Measurements from ENCODE around the gene MAD1L1.
"Not testable (repeated sequence)": the region's sequence is repeated elsewhere in the genome, so short reads cannot be mapped to it uniquely, and the experiment has no call there.

Gene MAD1L1

DNA sequence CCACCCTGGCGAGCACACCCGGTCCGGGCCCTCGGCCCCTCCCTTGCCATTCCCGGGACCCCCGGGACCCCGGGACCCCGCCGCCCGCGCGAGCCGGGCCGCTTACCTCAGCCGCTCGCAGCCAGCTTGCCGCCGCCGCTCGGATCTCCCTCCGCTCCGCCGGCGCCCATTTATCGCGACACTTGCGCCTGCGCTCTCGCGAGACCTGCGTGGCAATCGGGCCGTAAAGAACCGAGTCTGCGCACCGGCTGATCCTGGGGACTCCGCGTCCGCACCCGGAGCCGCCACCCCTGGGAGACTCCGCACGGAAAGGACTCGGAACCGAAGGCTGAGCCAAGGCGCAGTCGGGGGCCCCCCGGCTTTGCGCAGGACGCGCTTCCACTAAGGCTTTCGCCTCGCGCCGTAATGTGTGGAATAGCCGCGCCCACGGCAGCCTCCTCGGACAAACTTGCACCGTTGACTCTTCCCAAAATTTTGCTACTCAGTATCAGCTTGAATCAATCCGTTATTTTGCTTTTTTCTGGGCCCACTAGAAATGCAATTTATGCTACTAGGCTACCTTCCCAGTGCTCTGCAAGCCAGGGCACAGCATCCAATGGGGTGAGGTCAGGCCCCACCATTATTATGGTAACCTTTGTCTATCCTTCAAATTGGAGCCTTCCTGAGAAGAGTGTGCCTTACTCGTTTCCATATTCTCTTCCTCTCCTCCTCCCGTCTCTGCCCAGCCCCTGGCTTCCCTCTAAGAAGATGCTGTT, at the start of gene MAD1L1:
Gene MAD1L1, minus strand, starts transcription at position 180 of the 755 bp plus-strand sequence. CDS start 2,812 bp downstream, outside the sequence.
- DNase-seq: peak; percentile 48 to 82 (median 71)

- DNase-seq: no peak
Measured at GRCh38 chr7:2282185-2282751, 49.5 kb upstream of the MAD1L1 start.

DNA sequence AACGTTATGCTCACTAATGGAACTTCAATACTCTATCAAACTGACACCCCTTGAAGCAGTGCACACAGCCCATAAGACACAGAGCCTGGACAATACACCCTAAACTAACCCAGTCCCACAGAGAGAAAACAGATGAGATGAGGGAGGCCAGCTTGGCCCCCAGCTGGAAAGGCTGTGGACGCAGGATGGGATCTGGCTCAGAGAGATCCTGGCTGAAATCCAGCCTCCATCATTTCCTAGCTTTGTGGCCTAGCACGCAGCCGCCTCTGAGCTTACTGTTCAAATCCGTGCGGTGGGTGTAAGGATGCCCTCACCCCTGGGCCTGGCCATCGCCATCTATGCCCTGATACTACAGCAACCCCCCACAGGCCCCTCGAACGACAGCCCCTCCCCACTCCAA, 48.8 kb upstream of the MAD1L1 start:
- DNase-seq: no peak

GRCh38 chr7:2280424-2280823, 47.7 kb upstream of the MAD1L1 start:
- DNase-seq: no peak

DNA sequence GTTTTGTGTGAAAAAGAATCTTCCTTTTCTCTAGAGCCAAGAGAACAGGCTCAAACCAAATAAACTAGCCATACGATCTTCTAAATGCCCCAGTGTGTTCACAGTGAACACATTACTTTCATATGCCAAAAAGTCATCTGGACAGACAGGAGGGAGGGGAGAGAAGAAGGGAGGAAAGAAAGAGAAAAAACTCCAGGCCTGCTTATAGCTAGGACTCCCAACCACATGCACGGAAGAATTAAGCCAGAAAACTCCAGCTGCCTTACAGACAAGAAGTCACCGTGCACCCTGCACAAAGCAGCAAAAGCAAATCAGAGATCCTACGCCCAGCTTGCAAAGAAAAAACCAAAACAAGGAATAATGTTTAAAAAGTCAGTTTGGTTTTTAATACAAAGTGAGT, 47.2 kb upstream of the MAD1L1 start:
- no peak for DNase-seq

- DNase-seq: no peak
Measured at GRCh38 chr7:2278026-2278425, 45.3 kb upstream of the MAD1L1 start.

DNA sequence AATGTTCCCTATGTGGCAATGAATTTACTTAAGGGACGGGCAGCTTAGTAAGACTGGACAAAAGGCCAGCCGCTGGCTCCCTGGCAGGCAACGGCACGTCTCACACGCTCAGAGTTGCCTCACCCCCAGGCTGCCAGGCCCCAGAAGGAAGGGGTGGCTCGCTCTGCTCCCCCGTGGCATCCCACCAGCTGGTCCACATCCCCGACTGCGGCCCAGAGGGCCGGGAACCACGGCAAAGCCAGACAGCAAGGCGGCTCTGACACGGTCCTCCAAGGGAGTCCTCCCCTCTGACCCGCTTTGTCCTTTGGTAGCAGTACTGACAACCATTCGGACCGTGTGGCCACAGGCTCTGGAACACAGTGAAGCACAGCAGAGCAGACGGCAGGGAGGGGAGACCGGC, 43.4 kb upstream of the MAD1L1 start:
- DNase-seq: no peak

DNA sequence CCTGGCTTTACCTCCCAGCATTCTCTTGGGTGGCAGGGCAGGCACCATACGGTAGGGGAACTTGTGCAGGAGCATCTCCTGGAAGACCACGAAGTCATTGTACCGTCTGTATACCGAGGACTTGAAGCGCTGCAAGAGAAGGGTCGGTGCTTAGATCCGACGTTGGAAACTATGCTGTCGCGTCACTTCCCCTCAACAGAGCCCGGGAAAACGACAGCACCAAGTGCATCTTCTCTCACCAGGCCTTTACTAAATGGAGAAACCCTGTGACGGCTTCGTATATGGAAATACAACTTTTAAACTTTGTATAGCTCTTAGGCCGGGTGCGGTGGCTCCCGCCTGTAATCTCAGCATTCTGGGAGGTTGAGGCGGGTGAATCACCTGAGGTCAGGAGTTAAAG, 42.4 kb upstream of the MAD1L1 start:
- no peak for DNase-seq

GRCh38 chr7:2274666-2275065, 41.9 kb upstream of the MAD1L1 start:
- DNase-seq: no peak

GRCh38 chr7:2273866-2274265, 41.1 kb upstream of the MAD1L1 start:
- no peak for DNase-seq

DNA sequence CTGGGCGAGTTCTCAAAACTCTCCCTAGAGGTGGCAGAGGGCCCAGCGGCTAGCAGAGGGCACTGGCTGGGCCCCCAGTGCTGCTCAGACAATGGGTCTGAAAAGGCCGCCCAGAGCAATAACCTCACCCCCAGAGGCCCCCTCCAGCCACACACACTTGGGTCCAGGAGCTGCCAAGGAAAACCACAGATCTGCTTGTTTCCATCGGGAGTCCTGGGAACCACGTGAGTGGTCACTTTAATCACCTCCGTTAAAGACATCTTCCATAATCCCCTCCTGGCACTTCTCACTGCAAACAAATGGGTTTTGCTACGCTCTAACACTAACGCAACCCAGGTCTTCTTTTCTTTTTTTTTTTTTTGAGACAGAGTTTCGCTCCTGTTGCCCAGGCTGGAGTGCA, 39.3 kb upstream of the MAD1L1 start:
- DNase-seq: no peak

DNA sequence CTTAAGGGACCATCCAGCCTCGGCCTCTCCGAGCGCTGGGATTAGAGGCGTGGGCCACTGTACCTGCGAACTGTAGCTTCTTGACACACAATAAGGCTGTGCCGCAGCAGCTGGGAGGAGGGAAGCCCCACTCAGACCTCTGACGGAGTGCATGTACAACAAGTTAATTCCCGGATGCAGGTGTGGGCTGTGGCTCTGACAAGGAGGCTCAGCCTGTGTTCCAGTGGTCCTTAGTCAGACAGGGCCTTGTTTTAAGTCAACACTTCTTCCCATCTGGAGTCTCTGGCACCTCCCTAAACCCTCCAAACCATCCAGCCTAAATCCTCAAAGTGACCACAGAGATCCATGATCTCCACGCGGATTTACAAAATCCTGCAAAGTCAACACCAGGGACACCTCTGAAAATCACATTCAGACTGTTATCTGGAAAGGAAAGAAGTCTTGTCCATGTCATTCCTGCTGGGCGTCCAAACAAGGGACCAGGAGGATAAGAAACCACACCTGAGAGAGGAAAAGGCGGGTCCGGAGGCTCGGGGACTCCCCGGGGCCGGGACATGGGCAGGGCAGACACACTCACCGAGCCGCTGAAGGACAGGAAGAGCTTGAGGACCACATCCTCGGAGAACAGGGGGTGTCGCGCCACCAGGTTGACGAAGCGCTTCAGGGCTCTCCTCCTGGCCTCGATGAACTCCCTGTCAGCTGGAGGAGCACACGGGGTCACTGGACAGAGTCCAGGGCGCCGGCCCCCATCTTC, 38.7 kb upstream of the MAD1L1 start:
- DNase-seq: no peak

GRCh38 chr7:2270495-2270894, 37.8 kb upstream of the MAD1L1 start:
- no peak for DNase-seq

GRCh38 chr7:2269991-2270460, 37.3 kb upstream of the MAD1L1 start:
- DNase-seq: no peak

- DNase-seq: not testable (repeated sequence)
Measured at GRCh38 chr7:2269089-2269990, 36.6 kb upstream of the MAD1L1 start.

DNA sequence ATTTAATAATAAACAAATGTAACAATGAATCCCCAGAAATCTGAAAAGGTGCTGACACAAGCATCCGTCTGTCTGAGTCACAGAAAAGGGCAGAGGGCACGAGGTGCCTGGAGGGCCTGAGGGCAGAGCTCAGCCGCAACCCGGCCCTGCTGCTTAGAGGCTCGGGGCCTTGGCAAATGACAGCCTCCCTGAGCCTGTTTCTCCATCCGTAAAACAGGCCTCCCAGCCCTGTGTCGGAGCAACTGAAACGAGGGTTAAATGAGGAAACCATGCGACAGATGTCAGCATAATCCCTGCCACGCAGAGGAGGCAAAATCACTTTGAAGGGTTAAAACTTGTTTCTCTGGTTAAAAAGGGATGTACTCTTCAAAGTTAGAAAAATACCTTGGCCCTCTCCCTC, 34.2 kb upstream of the MAD1L1 start:
- no peak for DNase-seq

DNA sequence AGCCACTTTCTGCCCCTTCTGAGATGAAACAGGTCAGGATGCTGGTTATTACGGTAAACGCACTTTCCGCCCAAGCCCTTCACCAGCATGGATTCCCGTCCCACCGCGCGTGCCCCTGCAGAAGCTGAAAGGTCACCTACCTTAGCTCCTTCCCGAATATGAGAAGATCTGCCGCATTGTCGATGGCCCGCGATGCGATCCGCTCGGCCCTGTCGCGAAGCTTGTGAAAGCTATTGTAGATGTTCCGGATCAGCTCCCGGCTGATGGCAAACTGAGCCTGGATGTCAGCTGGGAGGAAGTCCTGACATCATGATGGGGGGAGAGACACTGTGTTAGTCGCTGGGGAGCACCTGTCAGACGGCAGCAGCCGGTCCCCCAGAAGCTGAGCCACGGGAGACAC, 31.4 kb upstream of the MAD1L1 start:
- no peak for DNase-seq

GRCh38 chr7:2263176-2263575, 30.4 kb upstream of the MAD1L1 start:
- DNase-seq: no peak

GRCh38 chr7:2261611-2262010, 28.9 kb upstream of the MAD1L1 start:
- no peak for DNase-seq

- no peak for DNase-seq
Measured at GRCh38 chr7:2260820-2261219, 28.1 kb upstream of the MAD1L1 start.

- no peak for DNase-seq
Measured at GRCh38 chr7:2259480-2259879, 26.7 kb upstream of the MAD1L1 start.

DNA sequence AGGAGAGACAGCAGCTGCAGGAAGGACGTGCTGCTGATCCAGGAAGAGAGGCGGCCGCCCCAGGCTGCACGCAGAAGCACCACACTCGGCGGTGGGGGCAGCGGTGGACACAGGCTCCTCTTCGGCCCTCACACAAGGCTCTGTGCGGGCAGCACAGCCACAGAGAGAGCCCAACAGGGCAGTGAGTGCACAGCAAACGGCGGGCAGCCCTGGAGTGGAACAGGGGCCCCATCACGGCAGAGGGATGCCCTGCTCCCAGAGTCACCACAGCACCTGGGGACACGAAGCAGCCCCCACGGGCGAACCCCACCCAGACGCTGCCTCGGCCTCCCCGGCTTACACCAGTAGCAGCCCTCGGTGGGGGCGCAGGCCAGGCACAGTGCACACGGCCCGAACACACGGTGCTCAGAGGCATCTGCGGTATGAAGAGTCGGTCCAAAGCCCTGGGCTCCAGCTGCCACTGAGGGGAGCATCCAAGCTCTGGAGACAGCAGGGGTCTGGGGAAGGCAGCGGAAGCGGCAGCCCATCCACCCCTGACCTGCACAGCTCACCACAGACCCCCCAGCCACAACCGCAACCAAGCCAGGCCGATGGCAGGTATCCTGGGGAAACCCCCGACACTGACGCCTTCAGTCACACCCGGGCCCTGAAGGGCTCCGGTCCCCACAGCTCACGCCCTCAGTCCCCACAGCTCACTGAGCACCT, 26.1 kb upstream of the MAD1L1 start:
- DNase-seq: no peak
